PC-3 (cell line): ENCODE results near the gene TMEM54. TPM values are rescaled to one million over a fixed set of nuclear protein-coding genes. Genes with fewer than 3 reads are reported as not detected.

Experiments
- ATAC-seq: fragments of 200-7000 bp; cut with Tn5 transposase; 2 replicates; pipeline ENCODE4 v1.9.1; 2020; ENCODE audit warnings: mild to moderate bottlenecking, moderate library complexity
- BruUV-seq: library from RNA; stranded (reverse); fragments of 400-500 nt; replicated peaks from 2 replicates; lab custom pipeline; 2021; lab: Mats Ljungman, UMichigan
- CTCF ChIA-PET: fragments of 300-600 bp; sonication (Branson Sonifier 250); formaldehyde crosslinking; loops from one replicate; lab custom pipeline; 2022; ENCODE audit warnings: antibody characterized with exemption; lab: Charles Lee
- POLR2A ChIA-PET: fragments of 300-600 bp; sonication (Branson Sonifier 250); formaldehyde crosslinking; loops from one replicate; lab custom pipeline; 2022; ENCODE audit warnings: antibody characterized with exemption; ENCODE audit not compliant: unreplicated experiment; lab: Charles Lee
- DNase-seq: peaks from one replicate; pipeline ENCODE4 v3.0.0-alpha.2; 2015
- H2AFZ ChIP-seq: fragments of 300-600 bp; sonication (generic); 2 replicates; pipeline ENCODE4 v1.6.0; 2016; ENCODE audit warnings: antibody characterized with exemption, low read length
- H3F3A ChIP-seq: fragments of 300-600 bp; sonication (generic); one replicate; pipeline ENCODE4 v1.6.0; 2017; ENCODE audit warnings: antibody characterized with exemption, low read length, control low read depth, mild to moderate bottlenecking; ENCODE audit not compliant: unreplicated experiment
- H3K27ac ChIP-seq: fragments of 300-600 bp; sonication (generic); 2 replicates; pipeline ENCODE4 v1.5.1; 2016; ENCODE audit warnings: mild to moderate bottlenecking, low read length
- H3K27me3 ChIP-seq: fragments of 300-600 bp; sonication (generic); 2 replicates; pipeline ENCODE4 v1.6.1; 2016; ENCODE audit warnings: low read length, mixed read lengths
- H3K36me3 ChIP-seq: fragments of 300-600 bp; sonication (generic); 2 replicates; pipeline ENCODE4 v1.6.1; 2016; ENCODE audit warnings: low read depth, mixed run types, low read length, mixed read lengths
- H3K4me1 ChIP-seq: fragments of 300-600 bp; sonication (generic); 2 replicates; pipeline ENCODE4 v1.5.1; 2016; ENCODE audit warnings: low read length; ENCODE audit not compliant: insufficient read depth
- H3K4me2 ChIP-seq: fragments of 300-600 bp; sonication (generic); 2 replicates; pipeline ENCODE4 v1.6.0; 2016; ENCODE audit warnings: low read length
- H3K4me3 ChIP-seq: fragments of 300-600 bp; sonication (generic); 2 replicates; pipeline ENCODE4 v1.5.1; 2016; ENCODE audit warnings: mild to moderate bottlenecking, low read length, mixed read lengths
- H3K79me2 ChIP-seq: fragments of 300-600 bp; sonication (generic); 2 replicates; pipeline ENCODE4 v1.6.1; 2017; ENCODE audit warnings: low read length, mixed read lengths
- H3K9ac ChIP-seq: fragments of 300-600 bp; sonication (generic); 2 replicates; pipeline ENCODE4 v1.6.0; 2016; ENCODE audit warnings: mild to moderate bottlenecking, low read length
- H3K9me2 ChIP-seq: fragments of 300-600 bp; sonication (generic); replicated peaks from 2 replicates; pipeline ENCODE4 v1.6.1; 2016; ENCODE audit warnings: mixed run types, low read length, mixed read lengths
- H3K9me3 ChIP-seq: fragments of 300-600 bp; sonication (generic); 2 replicates; pipeline ENCODE4 v1.6.1; 2016; ENCODE audit warnings: low read length, mixed read lengths
- H4K20me1 ChIP-seq: fragments of 300-600 bp; sonication (generic); 2 replicates; pipeline ENCODE4 v1.6.1; 2016; ENCODE audit warnings: low read length, mixed read lengths
- EZH2 ChIP-seq: fragments of 300-600 bp; sonication (generic); IDR thresholded peaks from one replicate; pipeline ENCODE4 v1.6.1; 2017; ENCODE audit warnings: antibody characterized with exemption, mild to moderate bottlenecking, low read length; ENCODE audit not compliant: unreplicated experiment
- EZH2phosphoT487 ChIP-seq: fragments of 300-600 bp; sonication (generic); IDR thresholded peaks from 2 replicates; pipeline ENCODE4 v1.6.1; 2018; ENCODE audit warnings: mild to moderate bottlenecking, antibody characterized with exemption, low read length, borderline replicate concordance
- intact Hi-C: fragments of 100-400 bp; cut with micrococcal nuclease; formaldehyde crosslinking; loops from 2 replicates; pipeline ENCODE4 v1.9.0; 2023
- total RNA-seq: library from RNA; depleted of rRNA; stranded (reverse); fragments of >200 nt; gene quantifications from 2 replicates; pipeline ENCODE4 v1.2.3, GENCODE V29; 2014
- TF ChIP-seq, protein P1 (sequence below): fragments of 300-600 bp; sonication (generic); conservative IDR thresholded peaks from 2 replicates; pipeline ENCODE4 v1.5.1; 2017; ENCODE audit warnings: antibody characterized with exemption, low read depth, mild to moderate bottlenecking, low read length

Gene TMEM54
- total RNA-seq, 1 experiment from 2014 or later: 175 TPM

DNA sequence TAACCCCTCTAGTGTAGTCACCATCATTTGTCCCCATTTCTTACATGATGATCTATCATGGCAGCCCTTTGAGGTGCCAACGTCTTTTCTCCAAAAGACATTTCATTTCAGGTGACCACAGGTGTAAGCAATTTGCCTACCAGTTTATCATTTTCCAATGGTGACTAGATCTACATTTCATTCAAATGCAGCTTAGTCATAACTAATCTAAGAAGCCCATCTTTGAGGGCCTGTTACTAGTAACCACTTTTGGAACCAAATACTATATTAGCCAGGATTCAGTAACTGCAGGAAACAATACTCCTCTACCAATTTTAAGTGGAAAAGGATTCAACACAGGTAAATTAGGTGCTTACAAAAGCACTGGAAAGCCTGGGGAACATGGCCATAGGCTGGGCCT lies 30.6 kb upstream of the TMEM54 start:
- Histone ChIP-seq H3K9ac (no peak overlapping the region), H3K4me1 (peaks cover 20% of the 10 kb centered on the region), H3K4me3 (no peak overlapping the region), H3K9me3 (no peaks in the 10 kb centered on the region), H3K79me2 (no peaks in the 10 kb centered on the region), H3K4me2 (no peak overlapping the region), H3K9me2 (no peaks in the 10 kb centered on the region), H3K27me3 (no peaks in the 10 kb centered on the region), H4K20me1 (no peaks in the 10 kb centered on the region), H3K27ac (no peak overlapping the region), H2AFZ (no peak overlapping the region), H3F3A (no peaks in the 10 kb centered on the region), H3K36me3 (peaks cover 2% of the 10 kb centered on the region)
- POLR2A ChIA-PET: no interaction called here
- intact Hi-C loops: loop anchor here (2.0 to 5.0 kb wide), 3 partner anchors 61 to 149 kb away; partner anchors contain the start of gene AZIN2
- no peak for DNase-seq
- TF ChIP-seq EZH2phosphoT487: no peak
- TF ChIP-seq, protein P1, sequence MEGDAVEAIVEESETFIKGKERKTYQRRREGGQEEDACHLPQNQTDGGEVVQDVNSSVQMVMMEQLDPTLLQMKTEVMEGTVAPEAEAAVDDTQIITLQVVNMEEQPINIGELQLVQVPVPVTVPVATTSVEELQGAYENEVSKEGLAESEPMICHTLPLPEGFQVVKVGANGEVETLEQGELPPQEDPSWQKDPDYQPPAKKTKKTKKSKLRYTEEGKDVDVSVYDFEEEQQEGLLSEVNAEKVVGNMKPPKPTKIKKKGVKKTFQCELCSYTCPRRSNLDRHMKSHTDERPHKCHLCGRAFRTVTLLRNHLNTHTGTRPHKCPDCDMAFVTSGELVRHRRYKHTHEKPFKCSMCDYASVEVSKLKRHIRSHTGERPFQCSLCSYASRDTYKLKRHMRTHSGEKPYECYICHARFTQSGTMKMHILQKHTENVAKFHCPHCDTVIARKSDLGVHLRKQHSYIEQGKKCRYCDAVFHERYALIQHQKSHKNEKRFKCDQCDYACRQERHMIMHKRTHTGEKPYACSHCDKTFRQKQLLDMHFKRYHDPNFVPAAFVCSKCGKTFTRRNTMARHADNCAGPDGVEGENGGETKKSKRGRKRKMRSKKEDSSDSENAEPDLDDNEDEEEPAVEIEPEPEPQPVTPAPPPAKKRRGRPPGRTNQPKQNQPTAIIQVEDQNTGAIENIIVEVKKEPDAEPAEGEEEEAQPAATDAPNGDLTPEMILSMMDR: no peak
- TF ChIP-seq EZH2: no peak
- no peak for ATAC-seq
- CTCF ChIA-PET: interaction anchor here (1.9 kb wide), 1 partner anchor 75 kb away, joined by 9 read pairs; no protein-coding TSS in a partner anchor
- no TSS peak for BruUV-seq

- no peak overlapping the region for H3K27ac ChIP-seq
- no peaks in the 10 kb centered on the region for H3F3A ChIP-seq
- no peaks in the 10 kb centered on the region for H3K9me3 ChIP-seq
- H3K9me2 ChIP-seq: no peaks in the 10 kb centered on the region
- H3K27me3 ChIP-seq: no peaks in the 10 kb centered on the region
- ChIA-PET POLR2A (interaction anchor here (0.5 kb wide), 1 partner anchor 388 kb away, joined by 4 read pairs; no protein-coding TSS in a partner anchor), CTCF (no interaction called here)
- H3K36me3 ChIP-seq: no peaks in the 10 kb centered on the region
- intact Hi-C loops: no loop called here
- no peaks in the 10 kb centered on the region for H4K20me1 ChIP-seq
- no peak overlapping the region for H3K9ac ChIP-seq
- ATAC-seq: no peak
- H3K4me2 ChIP-seq: no peak overlapping the region
- no peaks in the 10 kb centered on the region for H3K79me2 ChIP-seq
- H2AFZ ChIP-seq: no peak overlapping the region
- TF ChIP-seq EZH2phosphoT487: no peak
- no peak for TF ChIP-seq EZH2
- TF ChIP-seq, protein P1: no peak
- peaks cover 9% of the 10 kb centered on the region for H3K4me1 ChIP-seq
- DNase-seq: no peak
- no TSS peak for BruUV-seq
- no peak overlapping the region for H3K4me3 ChIP-seq
Observed at GRCh38 chr1:32929366-32929765, 28.2 kb upstream of the TMEM54 start.

GRCh38 chr1:32928715-32929114 lies 27.5 kb upstream of the TMEM54 start:
- Histone ChIP-seq H4K20me1 (no peaks in the 10 kb centered on the region), H3F3A (no peaks in the 10 kb centered on the region), H3K9me2 (no peaks in the 10 kb centered on the region), H3K9me3 (no peaks in the 10 kb centered on the region), H3K27ac (no peak overlapping the region), H3K79me2 (no peaks in the 10 kb centered on the region), H2AFZ (no peak overlapping the region), H3K4me1 (peaks cover 3% of the 10 kb centered on the region), H3K4me2 (no peak overlapping the region), H3K36me3 (no peaks in the 10 kb centered on the region), H3K4me3 (no peak overlapping the region), H3K9ac (no peak overlapping the region), H3K27me3 (no peaks in the 10 kb centered on the region)
- DNase-seq (no peak), ATAC-seq (no peak)
- intact Hi-C loops: no loop called here
- BruUV-seq: no TSS peak
- POLR2A ChIA-PET: no interaction called here
- TF ChIP-seq EZH2phosphoT487: no peak
- TF ChIP-seq, protein P1: no peak
- no peak for TF ChIP-seq EZH2
- CTCF ChIA-PET: no interaction called here
